Muscle of arm (tissue), 12 donors: ENCODE measurements around the gene PLS1. TPM values are rescaled to one million over a fixed set of nuclear protein-coding genes. Genes with fewer than 3 reads are reported as not detected.
"Not testable (repeated sequence)": the region's sequence is repeated elsewhere in the genome, so short reads cannot be mapped to it uniquely, and the experiment has no call there.

Experiments
- DNase-seq: peaks from one replicate; pipeline ENCODE4 v3.0.0-alpha.2; 2013
- polyA plus RNA-seq, 12 donors: library from polyadenylated mRNA; unstranded; fragments of 120-200 nt; gene quantifications; one replicate each; pipeline ENCODE4 v1.2.1, GENCODE V29; 2013; ENCODE audit not compliant: insufficient read length in 12 of 12

The PLS1 gene
- polyA plus RNA-seq, 12 donors, result 0.53 to 15.6 (median 0.75) TPM; not detected in 1

GRCh38 chr3:142693136-142693853 lies 97.1 kb downstream of the PLS1 start:
- DNase-seq, result no peak

- DNase-seq, result no peak
These were observed 98.0 kb downstream of the PLS1 start for GRCh38 chr3:142694225-142694624.

DNA sequence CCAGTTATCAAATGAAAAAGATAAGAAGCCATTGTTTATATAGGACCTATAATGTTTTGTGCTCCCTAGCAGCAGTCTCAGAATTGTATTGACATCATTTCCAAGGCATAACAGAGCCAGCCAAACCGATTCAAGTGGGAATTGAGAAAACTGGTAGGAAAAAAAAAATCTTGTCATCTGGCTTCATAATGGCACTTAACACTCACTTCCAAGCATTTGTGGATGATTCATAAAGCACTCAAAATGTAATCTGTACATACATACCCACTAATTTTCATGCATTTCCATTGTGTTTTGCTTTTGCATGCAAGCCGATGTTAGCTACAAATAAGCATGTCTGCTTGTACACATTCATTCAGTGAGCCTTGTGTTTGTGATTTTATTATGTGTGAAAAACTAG lies 109.0 kb downstream of the PLS1 start:
- peak; percentile 10 for DNase-seq

GRCh38 chr3:142706321-142707127 lies 110.3 kb downstream of the PLS1 start:
- no peak for DNase-seq

DNA sequence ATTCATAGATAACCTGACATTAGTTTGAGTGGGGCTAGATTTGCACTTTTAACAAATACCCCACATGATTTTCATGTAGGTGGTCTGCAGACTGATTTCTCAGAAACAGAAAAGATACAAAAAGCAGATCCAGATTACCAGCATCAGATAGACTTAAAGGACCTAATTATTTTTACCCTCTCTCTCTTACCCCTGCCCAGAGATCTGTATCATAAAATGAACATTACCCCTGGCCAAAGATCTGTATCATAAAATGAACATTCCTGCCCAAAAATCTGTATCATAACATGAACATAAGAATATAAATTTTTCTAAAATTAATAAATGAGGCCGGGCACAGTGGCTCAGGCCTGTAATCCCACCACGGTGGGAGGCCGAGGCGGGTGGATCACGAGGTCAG lies 113.0 kb downstream of the PLS1 start:
- no peak for DNase-seq

DNA sequence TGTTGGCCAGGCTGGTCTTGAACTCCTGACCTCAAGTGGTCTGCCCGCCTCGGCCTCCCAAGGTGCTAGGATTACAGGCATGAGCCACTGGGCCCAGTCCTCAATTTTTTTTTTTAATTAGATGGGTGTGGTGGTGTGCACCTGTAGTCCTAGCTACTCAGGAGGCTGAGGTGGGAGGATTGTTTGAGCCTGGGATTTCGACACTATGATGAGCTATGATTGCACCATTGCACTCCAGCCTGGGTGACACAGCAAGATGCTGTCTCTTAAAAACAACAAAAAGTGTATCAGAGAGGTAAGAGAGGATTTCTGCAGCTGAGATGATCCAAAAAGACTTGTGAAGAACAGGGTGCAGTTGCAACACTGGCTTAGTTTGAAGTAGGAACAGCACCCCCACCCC lies 118.7 kb downstream of the PLS1 start:
- not testable (repeated sequence) for DNase-seq

DNA sequence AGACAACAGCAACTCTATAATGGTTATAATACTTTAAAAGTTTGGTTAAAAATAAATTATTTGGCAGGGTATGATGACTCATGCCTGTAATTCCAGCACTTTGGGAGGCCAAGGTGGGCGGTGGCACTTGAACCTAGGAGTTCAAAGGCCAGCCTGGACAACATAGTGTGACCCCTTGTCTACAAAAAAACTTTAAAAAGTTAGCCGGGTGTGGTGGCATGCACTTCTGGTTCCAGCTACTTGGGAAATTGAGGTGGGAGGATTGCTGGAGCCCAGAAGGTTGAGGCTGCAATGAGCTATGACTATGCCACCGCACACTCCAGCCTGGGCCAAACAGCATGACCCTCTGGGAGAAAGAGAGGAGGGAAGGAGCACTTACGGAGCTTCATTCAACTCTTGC lies 119.9 kb downstream of the PLS1 start:
- DNase-seq, result no peak

DNA sequence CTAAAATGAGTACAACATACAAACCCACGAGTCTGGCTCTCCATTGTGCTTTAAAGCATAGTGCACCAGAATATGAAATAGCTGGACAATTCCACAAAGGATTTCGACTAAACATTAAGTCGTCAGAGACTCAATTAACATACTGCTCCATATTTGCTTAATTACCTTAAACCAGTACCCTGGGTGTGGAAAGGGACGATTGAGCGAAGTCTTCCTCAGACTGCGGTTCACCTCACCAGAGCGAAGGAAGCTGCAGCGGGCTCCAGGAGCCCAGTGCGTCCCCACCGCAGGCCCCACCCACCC lies 127.4 kb downstream of the PLS1 start:
- DNase-seq, result no peak

DNA sequence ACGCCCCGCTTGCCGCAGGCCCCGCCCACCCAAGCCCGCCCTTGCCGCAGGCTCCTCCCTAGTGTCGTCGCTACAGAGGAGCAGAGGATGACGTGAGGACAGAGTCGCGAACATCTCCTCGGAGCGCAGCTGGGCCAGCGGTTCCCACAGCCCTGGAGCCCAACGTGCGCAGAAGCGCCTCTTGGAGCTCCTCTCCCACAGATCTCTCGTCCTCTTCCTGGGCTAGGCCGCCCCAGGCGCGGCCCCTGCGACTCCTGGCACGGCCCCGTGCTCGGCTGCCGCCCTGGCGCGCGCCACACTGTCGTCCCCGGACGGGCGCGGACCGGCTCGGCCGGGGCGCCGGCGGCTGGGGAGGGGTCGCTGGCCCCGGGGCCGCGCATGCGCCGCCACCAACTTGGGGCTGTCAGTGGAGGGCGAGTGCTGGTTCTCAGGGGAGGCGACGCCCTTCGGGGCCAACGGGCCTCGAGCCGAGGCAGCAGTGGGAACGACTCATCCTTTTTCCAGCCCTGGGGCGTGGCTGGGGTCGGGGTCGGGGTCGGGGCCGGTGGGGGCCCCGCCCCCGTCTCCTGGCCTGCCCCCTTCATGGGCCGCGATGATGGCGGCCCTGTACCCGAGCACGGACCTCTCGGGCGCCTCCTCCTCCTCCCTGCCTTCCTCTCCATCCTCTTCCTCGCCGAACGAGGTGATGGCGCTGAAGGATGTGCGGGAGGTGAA lies 127.9 kb downstream of the PLS1 start, which contains the start of gene TRPC1:
TRPC1 (plus strand) TSS at position 67 of the 714 bp plus-strand sequence; CDS start at position 593, 526 bp downstream.
- peak; percentile 90 for DNase-seq

- DNase-seq, result peak; percentile 65
These were observed 128.6 kb downstream of the PLS1 start for GRCh38 chr3:142724682-142725356.

DNA sequence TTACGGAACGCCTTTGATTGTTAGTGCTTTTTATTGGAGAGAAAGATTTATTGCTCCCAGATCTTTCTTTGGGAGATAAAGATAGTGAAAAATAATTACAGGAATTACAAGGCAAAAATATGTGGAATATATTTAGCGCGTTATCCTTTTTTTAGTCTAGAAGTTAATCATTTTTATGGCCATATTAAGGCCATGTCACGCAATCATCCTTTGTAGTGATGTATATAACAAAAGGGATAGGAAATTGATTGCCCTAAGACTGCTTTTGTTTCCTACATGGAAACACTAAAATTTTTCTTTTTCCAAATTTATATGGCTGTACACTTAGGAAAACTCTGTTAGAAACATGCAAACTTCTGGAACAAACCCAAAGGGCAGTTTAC lies 129.2 kb downstream of the PLS1 start:
- DNase-seq, result no peak

GRCh38 chr3:142726017-142726416 lies 129.8 kb downstream of the PLS1 start:
- DNase-seq, result no peak

DNA sequence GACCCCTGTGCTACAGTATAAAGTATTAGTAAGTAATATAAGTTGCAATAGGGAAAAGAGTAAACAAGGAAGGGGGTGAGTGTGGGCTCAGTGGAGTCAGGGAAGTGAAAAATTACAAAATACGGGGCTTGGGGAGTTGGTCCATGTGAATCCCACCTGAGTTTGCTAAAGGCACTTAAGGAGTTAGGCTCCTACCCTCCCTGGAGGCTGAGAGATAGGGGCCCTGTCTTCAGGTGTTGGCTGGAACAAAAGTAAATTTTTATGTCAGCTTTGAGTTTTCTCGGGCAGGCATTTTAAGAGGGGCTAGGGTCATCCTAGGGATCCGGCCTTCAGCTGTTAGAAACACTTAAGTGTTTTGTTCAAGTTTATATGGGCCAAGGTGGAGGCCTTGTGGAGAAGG lies 135.9 kb downstream of the PLS1 start:
- no peak for DNase-seq

DNA sequence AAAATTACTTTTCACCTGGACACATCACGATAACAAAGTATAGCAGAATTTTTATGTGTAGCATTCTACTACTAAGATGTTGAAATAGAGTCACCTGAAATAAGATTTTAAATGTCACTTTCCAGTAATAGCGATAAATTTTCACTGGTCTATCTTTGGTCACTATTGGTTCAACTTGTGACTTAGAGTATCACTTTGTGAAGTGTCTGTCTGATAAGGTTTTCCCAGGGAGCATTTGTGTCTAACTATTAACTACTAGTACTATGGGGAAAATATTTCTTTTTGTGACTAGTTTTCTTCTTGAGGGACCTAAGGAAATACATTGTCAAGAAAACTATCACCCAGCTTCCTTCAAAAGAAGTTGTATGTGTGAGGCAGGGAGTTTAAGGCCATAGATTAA lies 138.6 kb downstream of the PLS1 start:
- DNase-seq, result no peak

DNA sequence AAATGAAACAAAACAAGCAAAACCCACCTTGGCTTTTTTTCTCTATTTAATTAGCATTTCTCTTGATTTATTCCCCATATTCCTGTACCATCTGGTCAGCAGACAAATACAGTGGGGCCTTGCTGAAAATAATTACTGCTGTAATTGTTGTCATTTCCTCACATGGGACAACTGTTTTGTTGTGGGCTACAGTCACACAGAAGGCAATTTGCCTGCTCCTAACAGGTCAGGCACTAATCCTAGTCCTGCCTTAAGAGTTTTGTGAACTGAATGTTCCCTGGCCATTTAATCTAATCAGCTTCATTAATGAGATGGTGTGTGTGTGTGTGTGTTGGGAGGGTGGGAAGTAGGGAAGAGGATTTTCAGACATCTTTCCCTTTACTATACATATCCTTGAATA lies 139.3 kb downstream of the PLS1 start:
- DNase-seq, result no peak

DNA sequence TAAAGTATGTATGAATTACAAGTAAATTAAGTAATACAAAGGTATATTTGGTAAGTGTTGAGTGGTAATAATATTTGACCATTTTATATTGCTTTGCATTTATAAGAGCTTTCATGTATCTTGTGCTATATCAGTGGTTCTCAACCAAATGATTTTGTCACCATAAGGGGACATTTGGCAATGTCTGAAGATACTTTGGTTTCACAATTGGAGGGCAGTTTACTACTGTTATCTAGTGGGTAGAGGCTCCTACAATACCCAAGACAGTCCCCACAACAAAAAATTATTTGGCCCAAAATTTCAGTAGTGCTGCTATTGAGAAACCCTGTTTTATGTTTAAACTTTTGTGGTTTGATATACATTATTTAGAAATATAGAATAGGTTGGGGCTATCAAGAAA lies 142.2 kb downstream of the PLS1 start:
- DNase-seq, result no peak

DNA sequence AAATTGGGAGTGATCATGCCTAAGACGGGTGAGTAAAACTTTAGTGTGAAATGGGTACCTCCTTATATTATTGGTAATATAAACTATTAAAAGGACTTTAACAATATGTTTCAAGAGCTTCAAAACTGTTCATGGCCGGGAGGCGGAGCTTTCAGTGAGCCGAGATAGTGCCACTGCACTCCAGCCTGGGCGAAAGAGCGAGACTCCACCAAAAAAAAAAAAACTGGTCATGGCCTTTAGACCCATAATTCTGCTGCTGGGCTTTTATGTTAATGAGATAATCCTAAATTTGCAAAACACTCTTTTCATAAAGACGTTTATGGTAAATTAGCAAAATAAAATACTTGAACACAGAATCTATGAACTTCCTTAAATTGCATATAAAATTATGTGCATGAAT lies 150.5 kb downstream of the PLS1 start:
- DNase-seq, result no peak

DNA sequence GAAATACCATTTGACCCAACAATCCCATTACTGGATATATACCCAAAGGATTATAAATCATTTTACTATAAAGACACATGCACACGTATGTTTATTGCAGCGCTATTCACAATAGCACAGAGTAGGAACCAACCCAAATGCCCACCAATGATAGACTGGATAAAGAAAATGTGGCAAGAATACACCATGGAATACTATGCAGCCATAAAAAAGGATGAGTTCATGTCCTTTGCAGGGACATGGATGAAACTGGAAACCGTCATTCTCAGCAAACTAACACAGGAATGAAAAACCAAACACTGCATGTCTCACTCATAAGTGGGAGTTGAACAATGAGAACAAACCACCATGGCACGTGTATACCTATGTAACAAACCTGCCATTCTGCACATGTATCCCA lies 154.3 kb downstream of the PLS1 start:
- not testable (repeated sequence) for DNase-seq

GRCh38 chr3:142752605-142753004 lies 156.4 kb downstream of the PLS1 start:
- DNase-seq, result not testable (repeated sequence)

- DNase-seq, result no peak
These were observed 158.3 kb downstream of the PLS1 start for GRCh38 chr3:142754494-142754893.
